HG03066 (cell line): ENCODE results near the gene POLE4.

Source experiments
- ATAC-seq: cut with Tn5 transposase; IDR thresholded peaks from one replicate; pipeline ENCODE4 v1.9.1; 2021; ENCODE audit warnings: low read depth; ENCODE audit not compliant: unreplicated experiment

POLE4 gene

DNA sequence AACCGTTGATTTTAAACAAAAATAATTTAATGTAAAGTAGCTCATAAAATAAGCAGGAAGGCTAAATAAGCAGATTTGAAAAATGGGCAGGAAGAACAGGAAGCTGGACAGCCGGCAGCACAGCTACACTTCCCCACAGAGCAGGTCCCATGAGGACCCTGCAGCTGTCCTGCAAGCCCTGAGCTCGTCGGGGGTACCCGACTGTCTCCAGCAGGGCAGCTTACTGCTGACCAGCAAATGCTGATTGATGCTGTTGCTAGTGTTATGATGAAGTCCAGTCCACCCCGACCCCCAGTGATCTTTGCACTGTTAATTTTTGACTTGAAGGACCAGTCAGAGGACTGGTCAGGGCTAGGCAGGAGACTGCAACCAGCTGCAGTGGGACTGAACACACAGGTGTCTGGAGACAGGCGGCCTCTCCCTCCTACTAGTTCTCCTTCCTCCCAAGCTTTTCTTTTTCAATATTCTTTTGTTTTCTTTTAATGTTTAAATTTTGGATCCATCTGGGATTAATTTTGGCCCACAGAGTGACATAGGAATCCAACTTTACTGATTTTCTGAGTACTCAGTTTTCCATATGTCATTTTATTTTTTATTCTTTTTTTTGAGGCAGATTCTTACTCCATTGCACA is 27.7 kb downstream of the POLE4 start:
- ATAC-seq: no peak

DNA sequence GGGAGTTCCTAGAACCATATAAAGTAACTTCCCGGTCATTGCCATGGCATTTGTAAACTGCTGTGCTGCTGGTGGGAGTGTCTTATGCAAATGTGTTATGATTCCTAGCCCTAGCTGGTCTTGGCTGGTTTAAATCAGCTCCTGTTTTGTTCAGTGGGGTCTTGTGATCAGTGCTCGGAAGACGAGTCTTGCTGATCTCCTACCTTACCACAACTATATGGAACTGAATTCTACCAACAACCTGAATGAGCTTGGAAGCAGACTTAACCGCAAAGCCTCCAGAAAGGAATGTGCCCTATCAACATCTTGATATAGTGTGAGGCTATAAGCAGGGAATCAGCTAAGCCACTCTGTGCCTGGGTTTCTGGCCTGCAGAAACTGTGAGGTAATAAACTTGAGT is 33.5 kb downstream of the POLE4 start:
- no peak for ATAC-seq

DNA sequence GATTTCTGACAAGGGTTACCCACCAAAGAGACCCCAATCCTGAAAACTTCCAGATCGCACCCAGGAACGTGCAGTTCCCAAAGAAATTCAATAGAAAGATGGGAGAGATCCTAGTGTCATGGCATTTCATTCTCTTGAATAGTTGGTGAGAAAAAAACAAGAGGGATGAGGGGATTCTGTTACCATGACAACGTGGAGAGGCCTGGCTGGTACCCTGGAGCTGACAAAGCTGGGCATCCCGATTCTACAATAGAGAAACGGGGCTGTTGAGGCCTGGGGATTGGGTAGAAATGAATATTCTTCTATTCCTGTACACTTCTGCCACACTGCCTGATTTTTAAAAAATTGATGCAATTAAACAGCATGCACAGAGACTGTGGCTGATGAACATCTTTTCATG is 41.0 kb downstream of the POLE4 start:
- no peak for ATAC-seq

DNA sequence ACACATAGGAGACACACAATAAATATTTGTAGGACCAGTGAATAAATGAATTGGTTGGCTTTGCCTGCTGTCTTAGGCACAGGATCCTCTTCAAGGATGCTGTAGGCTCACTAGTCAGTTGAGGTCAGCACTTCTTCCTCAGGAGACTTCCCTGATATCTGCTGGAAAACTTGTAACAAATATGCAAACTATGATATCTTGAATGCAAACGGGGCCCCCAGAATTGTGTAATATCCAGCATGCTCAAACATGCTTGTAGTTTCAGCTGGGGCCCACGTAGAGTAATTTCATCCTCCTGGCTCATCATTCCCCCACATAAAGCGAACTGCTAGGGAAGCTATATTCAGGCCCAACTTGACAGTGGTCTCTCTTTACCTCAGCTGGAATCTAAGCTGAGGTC is 43.6 kb downstream of the POLE4 start:
- no peak for ATAC-seq

DNA sequence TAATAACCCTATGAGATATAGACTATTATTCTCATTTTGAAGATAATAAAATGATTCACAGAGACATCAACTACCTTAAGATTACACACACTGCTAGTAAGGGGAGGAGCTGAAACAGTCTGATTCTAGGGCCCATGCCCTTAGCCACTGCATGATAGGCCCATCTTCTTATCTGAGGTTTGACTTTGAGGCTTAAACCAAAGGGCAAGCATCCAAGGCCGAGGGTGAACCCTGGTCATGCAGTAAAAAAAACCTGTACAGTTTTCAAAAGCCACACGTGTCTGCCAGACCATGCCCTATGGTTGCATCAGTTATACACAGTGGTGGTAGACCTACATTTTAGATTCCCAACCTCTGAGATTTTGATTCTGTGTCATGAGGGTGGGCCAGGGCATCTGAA is 44.8 kb downstream of the POLE4 start:
- no peak for ATAC-seq

DNA sequence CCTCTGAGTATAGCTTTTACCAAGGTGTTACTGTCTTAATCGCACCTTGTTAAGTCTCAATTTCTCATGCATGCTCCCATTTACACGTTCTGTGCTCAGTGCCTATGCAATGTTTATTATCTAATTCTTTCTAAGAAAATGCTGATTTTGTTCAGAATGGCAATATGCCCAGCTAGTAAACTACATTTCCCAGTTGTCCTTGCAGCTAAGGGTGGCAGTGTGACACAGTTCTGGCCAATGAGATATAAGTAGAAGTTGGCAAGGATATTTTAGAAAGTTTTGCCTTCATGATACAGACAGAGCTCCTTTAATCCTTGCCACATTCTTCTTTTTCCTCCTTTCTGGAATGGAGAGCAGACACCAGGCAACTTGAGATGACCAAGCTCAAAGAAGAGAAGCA is 45.3 kb downstream of the POLE4 start:
- no peak for ATAC-seq

DNA sequence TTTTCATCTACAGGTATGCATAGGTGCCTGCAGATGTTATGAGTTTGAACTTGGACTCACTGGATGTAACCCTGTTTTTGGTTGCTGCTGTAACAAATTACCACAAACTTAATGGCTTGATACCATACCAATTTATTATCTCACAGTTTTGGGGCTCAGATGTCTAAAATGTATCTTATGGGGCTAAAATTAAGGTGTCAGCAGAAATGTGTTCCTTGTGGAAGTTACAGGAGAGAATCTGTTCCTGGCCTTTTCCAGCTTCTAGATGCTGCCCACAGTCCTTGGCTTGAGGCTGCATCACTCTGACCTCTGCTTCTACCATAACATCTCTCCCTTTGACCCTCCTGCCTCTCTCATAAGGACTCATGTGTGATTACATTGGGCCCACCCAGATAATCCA is 47.6 kb downstream of the POLE4 start:
- no peak for ATAC-seq

DNA sequence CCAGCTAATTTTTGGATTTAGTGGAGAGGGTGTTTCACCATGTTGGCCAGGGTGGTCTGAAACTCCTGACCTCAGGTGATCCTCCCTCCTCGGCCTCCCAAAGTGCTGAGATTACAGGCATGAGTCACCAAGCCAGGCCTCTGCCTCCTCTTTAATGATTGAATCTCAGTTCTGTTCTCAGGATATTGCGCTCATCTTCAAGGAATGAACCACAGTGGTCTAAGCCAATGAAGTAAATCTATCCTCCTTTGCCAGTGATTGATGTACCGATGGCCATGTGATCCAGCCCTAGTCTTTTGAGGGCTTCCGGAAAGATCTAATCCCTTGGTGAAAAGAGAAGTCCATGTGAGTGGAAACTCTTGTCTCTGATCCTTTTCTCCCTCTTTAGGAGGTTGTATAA is 48.6 kb downstream of the POLE4 start:
- ATAC-seq: no peak

DNA sequence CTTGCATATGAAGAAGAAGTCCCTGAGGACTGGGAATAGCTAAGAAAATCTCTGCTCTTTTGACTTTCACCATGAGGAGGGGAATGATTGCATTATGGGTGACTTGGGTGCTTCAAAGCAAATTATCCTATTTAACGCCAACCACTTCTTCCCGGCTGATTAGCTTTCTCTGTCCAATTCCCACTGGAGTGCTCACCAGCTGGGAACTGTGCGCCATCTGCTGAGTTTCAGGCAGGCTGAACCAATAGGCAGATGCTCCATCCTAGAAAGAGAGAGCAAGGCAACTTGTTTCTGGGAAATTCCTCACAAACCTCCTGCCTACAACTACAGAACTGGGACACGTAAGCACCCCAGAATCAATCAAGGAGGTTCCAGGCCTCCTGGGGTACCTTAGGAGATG is 49.4 kb downstream of the POLE4 start:
- ATAC-seq: no peak

DNA sequence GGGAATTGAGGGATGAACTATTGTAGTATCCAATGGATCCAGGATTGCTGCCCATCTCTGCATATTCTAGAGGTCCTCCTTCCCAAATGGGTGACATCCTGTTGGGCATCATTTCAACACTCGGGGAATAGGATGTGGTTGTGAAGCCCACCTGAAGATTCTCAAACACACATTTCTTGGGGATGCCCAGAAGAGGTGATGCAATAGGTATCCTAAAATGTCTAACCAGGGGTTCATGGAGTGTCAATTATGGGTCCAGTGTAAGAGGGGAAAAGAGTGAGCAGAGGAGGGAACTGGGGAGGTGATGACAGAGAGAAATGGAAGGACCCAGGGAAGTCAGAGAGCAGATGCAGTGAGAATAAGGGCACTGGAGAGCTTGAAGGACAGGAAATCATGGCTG is 52.1 kb downstream of the POLE4 start:
- ATAC-seq: no peak

DNA sequence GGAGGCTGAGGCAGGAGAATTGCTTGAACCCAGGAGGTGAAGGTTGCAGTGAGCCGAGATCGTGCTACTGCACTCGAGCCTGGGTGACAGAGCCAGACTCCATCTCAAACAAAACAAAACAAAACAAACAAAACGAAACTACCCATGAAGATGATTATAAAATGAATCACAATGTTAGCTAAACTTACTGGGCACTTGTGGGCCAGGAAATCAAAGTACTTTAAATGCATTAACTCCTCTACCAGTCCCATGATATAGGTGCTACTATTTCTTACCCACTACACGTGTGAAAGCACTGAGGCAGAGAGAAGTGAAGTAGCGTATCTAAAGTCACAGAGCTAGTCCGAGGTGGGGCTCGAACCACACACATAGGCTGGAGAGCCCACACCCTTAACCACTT is 53.6 kb downstream of the POLE4 start:
- ATAC-seq: no peak

DNA sequence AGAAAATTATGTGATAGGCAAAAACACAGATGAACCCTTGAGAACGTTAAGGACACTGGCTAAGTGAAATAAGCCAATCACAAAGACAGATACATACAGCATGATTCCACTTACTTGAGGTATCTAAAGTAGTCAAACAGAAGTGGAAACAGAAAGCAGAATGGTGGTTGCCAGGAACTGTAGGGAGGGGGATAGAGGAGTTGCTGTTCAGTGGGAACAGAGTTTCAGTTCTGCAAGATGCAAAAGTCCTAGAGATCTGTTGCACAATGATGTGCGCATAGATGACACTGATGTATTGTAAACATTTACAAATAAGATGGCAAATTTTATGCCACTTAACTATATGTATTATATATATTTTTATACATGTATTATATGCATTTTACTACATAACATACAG is 59.7 kb downstream of the POLE4 start:
- ATAC-seq: no peak
